HFF-Myc (cell line): ENCODE measurements around the gene JMJD1C.
A peak's percentile ranks its signal among the peaks of the same experiment; 100 is the strongest.

Experiments
- DNase-seq: peaks from one replicate; pipeline ENCODE4 v3.0.0-alpha.2; 2011; ENCODE audit warnings: low read depth; ENCODE audit errors: extremely low read depth
- H3K4me3 ChIP-seq: replicated peaks from 2 replicates; pipeline ENCODE4 v1.5.1; 2011; ENCODE audit warnings: low read depth, mild to moderate bottlenecking, control low read depth, low read length
- TF ChIP-seq, protein P1 (sequence below): IDR thresholded peaks from 2 replicates; pipeline ENCODE4 v1.5.1; 2012; ENCODE audit warnings: mild to moderate bottlenecking, low read depth, low read length, control low read depth; ENCODE audit errors: missing control alignments

Gene JMJD1C

GRCh38 chr10:63280386-63280785 is 185.4 kb downstream of the JMJD1C start:
- TF ChIP-seq, protein P1, sequence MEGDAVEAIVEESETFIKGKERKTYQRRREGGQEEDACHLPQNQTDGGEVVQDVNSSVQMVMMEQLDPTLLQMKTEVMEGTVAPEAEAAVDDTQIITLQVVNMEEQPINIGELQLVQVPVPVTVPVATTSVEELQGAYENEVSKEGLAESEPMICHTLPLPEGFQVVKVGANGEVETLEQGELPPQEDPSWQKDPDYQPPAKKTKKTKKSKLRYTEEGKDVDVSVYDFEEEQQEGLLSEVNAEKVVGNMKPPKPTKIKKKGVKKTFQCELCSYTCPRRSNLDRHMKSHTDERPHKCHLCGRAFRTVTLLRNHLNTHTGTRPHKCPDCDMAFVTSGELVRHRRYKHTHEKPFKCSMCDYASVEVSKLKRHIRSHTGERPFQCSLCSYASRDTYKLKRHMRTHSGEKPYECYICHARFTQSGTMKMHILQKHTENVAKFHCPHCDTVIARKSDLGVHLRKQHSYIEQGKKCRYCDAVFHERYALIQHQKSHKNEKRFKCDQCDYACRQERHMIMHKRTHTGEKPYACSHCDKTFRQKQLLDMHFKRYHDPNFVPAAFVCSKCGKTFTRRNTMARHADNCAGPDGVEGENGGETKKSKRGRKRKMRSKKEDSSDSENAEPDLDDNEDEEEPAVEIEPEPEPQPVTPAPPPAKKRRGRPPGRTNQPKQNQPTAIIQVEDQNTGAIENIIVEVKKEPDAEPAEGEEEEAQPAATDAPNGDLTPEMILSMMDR: no peak
- no peak overlapping the region for H3K4me3 ChIP-seq
- no peak for DNase-seq

GRCh38 chr10:63275094-63275493 is 190.7 kb downstream of the JMJD1C start:
- no peak overlapping the region for H3K4me3 ChIP-seq
- DNase-seq: no peak
- TF ChIP-seq, protein P1: no peak

- DNase-seq: no peak
- H3K4me3 ChIP-seq: no peak overlapping the region
- TF ChIP-seq, protein P1: no peak
Measured at GRCh38 chr10:63273577-63273976, 192.2 kb downstream of the JMJD1C start.

DNA sequence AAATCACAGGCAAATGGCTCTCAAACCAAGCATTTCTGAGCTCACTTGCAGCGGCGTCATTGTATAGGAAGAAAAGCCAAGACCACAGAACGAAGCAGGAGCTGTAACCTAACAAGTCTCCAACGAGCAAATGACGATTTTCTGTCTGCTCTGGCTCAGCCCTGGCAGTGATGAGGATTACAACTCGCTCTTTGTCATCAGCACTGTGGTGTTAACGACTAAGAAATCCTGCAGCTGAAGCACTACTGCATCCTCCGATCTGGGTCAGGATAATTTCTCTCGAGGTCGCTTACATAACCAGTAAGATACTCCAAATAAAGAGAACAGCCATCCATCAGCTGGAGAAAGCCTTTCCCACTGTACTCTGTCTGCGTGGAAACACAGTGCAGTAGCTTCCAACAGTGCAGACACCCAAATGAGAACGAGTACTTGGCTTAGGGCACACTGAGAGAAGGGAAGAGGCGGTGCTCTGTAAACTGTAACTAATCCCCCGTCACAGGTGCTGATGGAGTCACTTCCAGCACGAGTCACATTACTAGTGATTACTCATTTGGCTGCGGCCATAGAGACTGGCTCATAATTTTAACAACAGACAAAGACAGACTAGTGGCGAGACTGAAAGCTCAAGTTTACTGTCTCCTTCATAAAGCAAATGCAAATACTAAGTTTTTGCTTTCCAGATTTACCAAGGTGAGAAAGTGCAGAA is 196.8 kb downstream of the JMJD1C start:
- peak overlapping the region; percentile 60 for H3K4me3 ChIP-seq
- TF ChIP-seq, protein P1: peak; percentile 12
- DNase-seq: peak; percentile 93

DNA sequence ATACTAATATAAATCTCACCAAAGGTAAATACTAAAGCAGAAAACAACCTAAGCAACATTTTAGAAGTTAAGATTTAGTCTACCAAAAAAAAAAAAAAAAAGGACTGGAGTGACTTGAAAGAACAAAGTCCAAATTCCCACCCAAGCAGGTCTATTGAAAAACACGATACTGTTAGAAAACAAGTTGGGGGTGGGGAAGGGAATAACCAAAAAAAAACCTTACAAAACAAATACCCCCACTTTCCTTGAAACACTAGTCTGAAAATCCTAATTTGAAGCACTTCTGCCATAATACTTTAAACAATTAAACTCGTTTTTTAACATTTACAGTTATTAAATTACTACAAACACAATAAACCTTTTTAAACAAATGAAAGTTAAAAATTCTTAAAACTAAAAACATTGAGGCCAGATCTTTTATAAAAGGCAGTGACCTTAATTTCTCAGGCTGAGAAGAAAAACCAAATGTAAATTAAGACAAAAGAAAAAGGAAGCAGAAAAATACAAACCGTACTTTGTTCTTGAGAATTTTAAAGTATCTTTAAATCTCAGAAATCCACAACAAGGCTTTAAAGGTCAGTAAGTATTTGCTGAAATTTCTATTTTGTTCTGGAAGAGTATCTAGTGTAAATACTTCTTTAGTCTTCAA is 197.5 kb downstream of the JMJD1C start:
- TF ChIP-seq, protein P1: no peak
- no peak for DNase-seq
- H3K4me3 ChIP-seq: peak overlapping the region; percentile 60

DNA sequence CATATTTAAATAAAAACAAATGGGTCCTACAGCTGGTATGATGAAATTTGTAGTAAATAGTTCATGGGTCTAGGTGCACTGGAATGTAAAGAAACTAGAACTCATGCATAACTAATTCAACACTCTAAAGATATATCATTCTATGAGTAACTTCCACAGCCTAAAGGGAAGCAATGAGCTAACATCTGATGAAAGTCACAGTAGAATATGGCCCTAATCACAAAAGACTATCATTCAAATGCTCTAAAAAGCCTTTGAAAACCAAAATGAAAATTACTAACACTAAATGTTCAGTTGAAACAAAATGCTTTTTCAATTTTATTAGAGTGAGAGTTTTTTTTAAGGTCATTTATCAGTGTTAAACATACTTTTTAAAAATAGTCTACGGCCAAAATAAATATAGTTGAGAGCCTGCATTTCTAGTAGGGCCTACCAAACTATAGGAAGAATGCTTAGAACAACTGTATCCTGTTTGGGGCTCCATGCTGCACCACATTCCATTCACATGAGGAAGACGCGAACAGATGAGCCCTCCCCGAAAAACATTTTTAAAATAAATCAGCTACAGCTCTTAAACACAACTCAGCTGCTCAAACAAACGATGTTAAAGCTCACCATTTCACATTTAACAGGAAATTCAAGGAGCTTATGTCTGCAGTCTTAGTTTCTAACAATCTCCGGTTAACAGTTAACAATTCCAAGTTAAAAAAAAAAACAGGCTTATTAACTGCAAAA is 198.2 kb downstream of the JMJD1C start:
- peak overlapping the region; percentile 60 for H3K4me3 ChIP-seq
- TF ChIP-seq, protein P1: no peak
- DNase-seq: peak; percentile 70
